Nephron progenitor cell (in vitro differentiated cells): ENCODE data around the gene TMEM217.
"Not testable (repeated sequence)": the region's sequence is repeated elsewhere in the genome, so short reads cannot be mapped to it uniquely, and the experiment has no call there.

ENCODE experiments used
- DNase-seq: peaks from one replicate; pipeline ENCODE4 v3.0.0; 2021
- H3K27ac Mint-ChIP-seq: 2 replicates; pipeline ENCODE4 v1.8.0; 2021; ENCODE audit warnings: mild to moderate bottlenecking, moderate library complexity, mixed read lengths
- H3K27me3 Mint-ChIP-seq: 2 replicates; pipeline ENCODE4 v1.8.0; 2021; ENCODE audit warnings: mild to moderate bottlenecking, low read depth, mixed read lengths; ENCODE audit not compliant: poor library complexity
- H3K36me3 Mint-ChIP-seq: 2 replicates; pipeline ENCODE4 v1.8.0; 2021; ENCODE audit warnings: low read depth, mixed read lengths
- H3K4me1 Mint-ChIP-seq: 2 replicates; pipeline ENCODE4 v1.8.0; 2021; ENCODE audit warnings: mixed read lengths
- H3K4me3 Mint-ChIP-seq: 2 replicates; pipeline ENCODE4 v1.8.0; 2021; ENCODE audit warnings: mild to moderate bottlenecking, moderate library complexity, mixed read lengths
- H3K9me3 Mint-ChIP-seq: 2 replicates; pipeline ENCODE4 v1.8.0; 2021; ENCODE audit warnings: mild to moderate bottlenecking, moderate library complexity, mixed read lengths
- CTCF ChIP-seq: fragments of 200-600 bp; sonication (generic); IDR thresholded peaks from 2 replicates; pipeline ENCODE4 v1.5.0; 2021; ENCODE audit warnings: antibody characterized with exemption

Gene TMEM217

GRCh38 chr6:37303091-37303660 lies 45.2 kb upstream of the TMEM217 start:
- no peak for DNase-seq
- peak overlapping the region; percentile 15 for H3K27ac Mint-ChIP-seq
- H3K27me3 Mint-ChIP-seq = no peaks in the 10 kb centered on the region
- peaks cover 16% of the 10 kb centered on the region for H3K4me1 Mint-ChIP-seq
- no peak for TF ChIP-seq CTCF
- no peak overlapping the region for H3K4me3 Mint-ChIP-seq
- H3K36me3 Mint-ChIP-seq = peaks cover 29% of the 10 kb centered on the region
- no peaks in the 10 kb centered on the region for H3K9me3 Mint-ChIP-seq

- DNase-seq = no peak
- H3K4me1 Mint-ChIP-seq = peaks cover 9% of the 10 kb centered on the region
- H3K4me3 Mint-ChIP-seq = no peak overlapping the region
- peaks cover 39% of the 10 kb centered on the region for H3K36me3 Mint-ChIP-seq
- H3K27ac Mint-ChIP-seq = no peak overlapping the region
- TF ChIP-seq CTCF = no peak
- H3K27me3 Mint-ChIP-seq = no peaks in the 10 kb centered on the region
- H3K9me3 Mint-ChIP-seq = no peaks in the 10 kb centered on the region
These were observed 44.2 kb upstream of the TMEM217 start for GRCh38 chr6:37302086-37302686.

- Mint-ChIP-seq H3K27me3 (no peaks in the 10 kb centered on the region), H3K27ac (no peak overlapping the region), H3K4me1 (peaks cover 9% of the 10 kb centered on the region), H3K9me3 (peaks cover 4% of the 10 kb centered on the region), H3K36me3 (peaks cover 48% of the 10 kb centered on the region), H3K4me3 (no peak overlapping the region)
- no peak for DNase-seq
- TF ChIP-seq CTCF = no peak
These were observed 42.0 kb upstream of the TMEM217 start for GRCh38 chr6:37299990-37300389.

GRCh38 chr6:37298958-37299357 lies 41.0 kb upstream of the TMEM217 start:
- no peak for TF ChIP-seq CTCF
- Mint-ChIP-seq H3K4me1 (peaks cover 9% of the 10 kb centered on the region), H3K4me3 (no peak overlapping the region), H3K27me3 (no peaks in the 10 kb centered on the region), H3K9me3 (peaks cover 4% of the 10 kb centered on the region), H3K27ac (no peak overlapping the region), H3K36me3 (peaks cover 50% of the 10 kb centered on the region)
- DNase-seq = no peak

- H3K9me3 Mint-ChIP-seq, H3K4me1 Mint-ChIP-seq, H3K27me3 Mint-ChIP-seq, DNase-seq, H3K27ac Mint-ChIP-seq, H3K4me3 Mint-ChIP-seq: not testable (repeated sequence)
- peaks cover 60% of the 10 kb centered on the region for H3K36me3 Mint-ChIP-seq
These were observed 39.7 kb upstream of the TMEM217 start for GRCh38 chr6:37297637-37298036.

GRCh38 chr6:37293426-37293825 lies 35.5 kb upstream of the TMEM217 start:
- H3K27ac Mint-ChIP-seq = no peak overlapping the region
- no peak for TF ChIP-seq CTCF
- peaks cover 4% of the 10 kb centered on the region for H3K4me1 Mint-ChIP-seq
- H3K9me3 Mint-ChIP-seq = peaks cover 9% of the 10 kb centered on the region
- DNase-seq = no peak
- H3K27me3 Mint-ChIP-seq = no peaks in the 10 kb centered on the region
- H3K36me3 Mint-ChIP-seq = peaks cover 66% of the 10 kb centered on the region
- no peak overlapping the region for H3K4me3 Mint-ChIP-seq
